Stimulated activated CD8-positive, alpha-beta memory T cell treated with anti-CD3 and anti-CD28 coated beads, Interleukin-4, amount 100 ng/mL, for 48 hours (primary cell): Measurements from ENCODE around the gene ZNF155.

Experiments
- DNase-seq: peaks from one replicate; pipeline ENCODE4 v3.0.0-alpha.2; 2020

The ZNF155 gene

DNA sequence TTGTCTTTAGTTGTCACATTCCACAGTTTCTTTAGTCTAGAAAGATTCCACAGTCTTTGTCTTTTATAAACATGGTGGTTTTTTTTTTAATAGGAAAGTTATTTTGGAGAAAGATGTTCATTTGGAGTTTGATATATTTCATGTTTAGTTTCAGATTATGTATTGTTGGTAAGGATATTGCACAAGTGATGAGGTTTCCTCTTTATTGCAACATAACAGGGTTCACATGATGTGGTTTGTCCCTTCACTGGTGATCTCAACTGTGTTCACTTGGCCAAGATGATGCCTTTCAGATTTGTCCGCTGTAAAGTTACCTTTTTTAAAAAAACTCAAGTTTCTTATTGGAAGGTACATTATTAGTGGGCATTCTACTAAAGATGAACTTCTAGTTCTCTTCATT is 22.0 kb downstream of the ZNF155 start:
- DNase-seq, result no peak

DNA sequence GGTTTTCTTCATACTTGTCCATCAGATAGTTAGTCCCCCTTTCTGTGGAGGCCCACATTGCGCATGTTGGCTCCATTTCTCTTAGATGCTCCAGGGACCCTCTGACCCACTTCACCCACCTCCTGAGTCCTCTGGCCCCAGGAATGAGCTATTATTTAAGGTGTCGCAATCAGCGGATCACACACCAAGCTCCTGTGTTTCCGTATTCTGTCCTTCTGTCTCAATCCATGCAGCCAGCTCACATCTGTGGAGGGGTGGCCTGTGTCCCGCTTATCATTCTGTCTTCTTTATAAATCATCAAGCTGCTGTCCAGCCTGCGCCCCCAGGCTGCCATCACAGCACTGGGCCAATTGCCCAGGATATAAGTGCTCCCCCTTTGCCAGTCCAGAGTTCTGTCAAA is 23.5 kb downstream of the ZNF155 start:
- no peak for DNase-seq

DNA sequence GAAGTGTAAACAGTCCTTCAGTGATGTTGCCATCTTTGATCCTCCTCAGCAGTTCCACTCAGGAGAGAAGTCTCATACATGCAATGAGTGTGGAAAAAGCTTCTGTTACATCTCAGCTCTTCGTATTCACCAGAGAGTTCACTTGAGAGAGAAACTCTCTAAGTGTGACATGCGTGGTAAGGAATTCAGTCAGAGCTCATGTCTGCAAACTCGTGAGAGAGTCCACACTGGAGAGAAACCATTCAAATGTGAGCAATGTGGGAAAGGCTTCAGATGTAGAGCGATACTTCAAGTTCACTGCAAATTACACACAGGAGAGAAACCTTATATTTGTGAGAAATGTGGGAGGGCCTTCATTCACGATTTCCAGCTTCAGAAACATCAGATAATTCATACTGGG is 26.5 kb downstream of the ZNF155 start:
- DNase-seq, result no peak

DNA sequence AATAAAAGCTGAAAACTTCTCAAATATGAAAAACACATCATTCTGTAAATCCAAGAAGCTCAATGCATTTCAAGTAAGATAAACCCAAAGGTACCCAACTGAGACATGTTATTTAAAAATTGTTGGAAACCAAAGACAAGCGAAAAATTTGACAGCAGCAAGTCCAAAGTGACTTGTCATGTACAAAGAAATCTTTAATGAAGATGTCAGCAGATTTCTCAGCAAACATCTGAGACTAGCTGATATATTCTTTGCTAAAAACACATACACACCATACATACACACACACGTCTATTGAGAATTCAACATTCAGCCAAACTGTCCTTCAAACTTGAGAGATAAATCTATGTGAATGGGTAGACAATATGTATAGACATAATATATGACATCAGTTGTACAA is 35.5 kb downstream of the ZNF155 start:
- no peak for DNase-seq

DNA sequence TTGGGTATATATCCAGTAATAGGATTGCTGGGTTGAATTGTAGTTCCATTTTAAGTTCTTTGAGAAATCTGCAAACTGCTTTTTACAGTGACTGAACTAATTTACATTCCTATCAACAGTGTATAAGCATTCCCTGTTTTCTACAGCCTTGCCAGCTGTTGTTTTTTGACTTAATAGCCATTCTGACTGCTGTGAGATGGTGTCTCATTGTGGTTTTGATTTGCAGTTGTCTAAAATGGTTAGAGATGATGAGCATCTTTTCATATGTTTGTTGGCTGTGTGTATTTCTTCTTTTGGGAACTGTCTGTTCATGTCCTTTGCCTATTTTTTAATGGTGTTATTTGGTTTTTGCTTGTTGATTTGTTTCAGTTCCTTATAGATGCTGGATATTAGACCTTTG is 37.2 kb downstream of the ZNF155 start:
- no peak for DNase-seq

DNA sequence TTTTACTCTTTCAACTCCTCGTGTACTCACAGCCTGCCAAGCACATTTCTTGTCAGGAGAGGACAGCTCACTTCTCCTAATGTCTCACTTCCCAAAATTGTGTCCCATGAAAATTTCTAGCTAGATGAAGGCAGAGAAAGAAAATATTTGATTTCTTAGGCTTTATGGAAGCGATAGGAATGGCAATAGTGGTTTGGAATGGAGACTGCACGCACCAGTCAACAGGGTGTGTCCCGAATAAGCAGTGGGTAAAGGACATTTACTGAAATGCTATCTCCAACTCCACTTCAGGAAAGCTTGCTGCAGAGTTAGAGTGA is 40.9 kb downstream of the ZNF155 start:
- DNase-seq, result no peak

DNA sequence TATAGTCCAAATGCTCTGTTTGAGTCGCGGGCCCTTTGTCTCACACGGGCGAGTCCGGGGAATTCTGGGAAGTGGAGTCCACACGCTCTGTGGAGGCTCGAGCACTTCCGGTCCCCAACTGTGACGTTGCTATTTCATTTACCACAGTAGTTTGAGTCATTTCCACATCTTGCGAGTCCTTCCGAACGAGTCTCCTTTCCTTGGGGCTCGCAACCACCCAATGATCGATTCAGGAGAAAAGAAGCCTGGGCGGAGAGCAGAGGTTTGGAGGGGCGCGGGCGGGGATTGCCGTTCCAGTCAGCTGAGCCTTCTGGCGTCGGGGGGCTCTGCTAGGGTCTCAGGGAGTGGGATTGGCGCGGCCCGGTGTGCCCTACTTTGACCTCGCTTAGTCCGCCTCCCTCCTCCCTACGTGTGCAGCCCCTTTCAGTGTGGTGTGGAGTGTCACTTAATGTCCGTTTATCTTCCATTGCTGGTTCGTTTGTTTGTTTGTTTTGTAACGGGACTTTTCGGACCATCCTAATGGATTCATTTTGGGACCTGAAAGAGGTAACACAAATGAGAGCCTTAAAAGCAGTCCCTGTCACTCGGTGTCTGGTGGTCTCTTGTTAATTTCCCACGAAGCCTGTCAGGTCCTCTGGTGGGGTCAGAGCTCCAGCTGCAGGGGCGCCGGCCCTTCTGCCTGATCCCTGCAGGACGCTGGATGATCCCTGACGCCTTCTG is 41.4 kb downstream of the ZNF155 start, which contains the start of gene ZNF222:
Gene ZNF222, plus strand, starts transcription at position 163 of the 720 bp plus-strand sequence. Its CDS starts 58 bp downstream, at position 221.
- peak; percentile 79 for DNase-seq

DNA sequence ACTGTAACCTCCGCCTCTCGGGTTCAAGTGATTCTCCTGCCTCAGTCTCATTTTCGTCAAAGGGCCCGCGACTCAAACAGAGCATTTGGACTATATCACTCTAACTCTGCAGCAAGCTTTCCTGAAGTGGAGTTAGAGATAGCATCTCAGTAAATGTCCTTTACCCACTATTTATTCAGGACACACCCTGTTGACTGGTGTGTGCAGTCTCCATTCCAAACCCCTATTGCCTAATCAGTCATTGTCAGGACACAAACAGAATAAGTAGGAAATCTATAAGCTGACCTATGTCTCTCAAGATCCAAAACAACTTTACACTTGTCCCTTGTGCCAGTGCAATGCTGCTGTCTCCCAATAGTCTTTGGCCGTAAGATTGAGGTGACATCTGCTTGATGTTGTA is 42.6 kb downstream of the ZNF155 start:
- no peak for DNase-seq

DNA sequence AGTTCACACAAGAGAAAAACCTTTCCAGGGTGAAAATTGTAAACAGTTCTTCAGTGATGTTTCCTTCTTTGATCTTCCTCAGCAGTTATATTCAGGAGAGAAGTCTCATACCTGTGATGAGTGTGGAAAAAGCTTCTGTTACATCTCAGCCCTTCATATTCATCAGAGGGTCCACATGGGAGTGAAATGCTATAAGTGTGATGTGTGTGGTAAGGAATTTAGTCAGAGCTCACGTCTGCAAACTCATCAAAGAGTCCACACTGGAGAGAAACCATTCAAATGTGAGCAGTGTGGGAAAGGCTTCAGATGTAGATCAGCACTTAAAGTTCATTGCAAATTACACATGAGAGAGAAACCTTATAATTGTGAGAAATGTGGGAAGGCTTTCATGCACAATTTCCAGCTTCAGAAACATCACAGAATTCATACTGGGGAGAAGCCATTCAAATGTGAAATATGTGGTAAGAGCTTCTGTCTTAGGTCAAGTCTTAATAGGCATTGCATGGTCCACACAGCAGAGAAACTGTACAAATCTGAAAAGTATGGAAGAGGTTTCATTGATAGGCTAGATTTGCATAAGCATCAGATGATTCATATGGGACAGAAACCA is 48.1 kb downstream of the ZNF155 start:
- no peak for DNase-seq

DNA sequence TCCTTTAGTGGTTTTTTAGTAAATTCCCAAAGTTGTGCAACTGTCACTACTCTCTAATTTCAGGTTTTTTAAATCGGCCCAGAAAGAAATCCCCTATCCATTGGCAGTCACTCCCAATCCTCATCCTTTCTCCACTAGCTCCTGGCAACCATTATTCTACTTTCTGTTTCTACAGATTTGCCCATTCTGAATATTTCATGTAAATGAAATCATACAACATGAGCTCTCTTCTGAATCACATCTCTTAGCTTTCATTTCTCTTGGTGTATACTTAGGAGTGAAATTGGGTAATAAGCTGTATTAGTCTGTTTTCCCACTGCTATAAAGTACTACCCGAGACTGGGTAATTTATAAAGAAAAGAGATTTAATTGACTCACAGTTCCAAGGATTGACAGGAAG is 58.2 kb downstream of the ZNF155 start:
- DNase-seq, result no peak
